SKM-1 treated with dmso at 0.1 percent for 144 hours (cell line): ENCODE measurements around the gene C3orf49.

ENCODE experiments used
- DNase-seq: peaks from one replicate; lab custom pipeline; 2025; ENCODE audit not compliant: unreplicated experiment; lab: John Stamatoyannopoulos, UW

The C3orf49 gene

DNA sequence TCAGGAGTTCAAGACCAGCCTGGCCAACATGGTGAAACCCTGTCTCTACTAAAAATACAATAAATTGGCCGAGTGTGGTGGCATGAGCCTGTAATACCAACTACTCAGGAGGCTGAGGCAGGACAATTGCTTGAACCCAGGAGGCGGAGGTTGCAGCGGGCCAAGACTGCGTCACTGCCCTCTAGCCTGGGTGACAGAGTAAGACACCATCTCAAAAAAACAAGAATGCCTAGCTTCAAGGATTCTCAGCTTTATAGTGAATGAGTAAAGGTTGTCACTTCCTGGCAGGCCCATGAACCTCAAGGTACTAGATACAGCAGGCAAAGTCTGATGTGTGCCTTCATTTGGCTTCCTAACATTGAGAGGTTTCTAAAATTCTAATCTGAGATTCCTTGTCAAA is 30.1 kb downstream of the C3orf49 start:
- DNase-seq = no peak

GRCh38 chr3:63851287-63851686 is 32.2 kb downstream of the C3orf49 start:
- no peak for DNase-seq

- no peak for DNase-seq
Measured at GRCh38 chr3:63853106-63853505, 34.0 kb downstream of the C3orf49 start.

- DNase-seq = no peak
Measured at GRCh38 chr3:63855333-63855940, 36.3 kb downstream of the C3orf49 start.

GRCh38 chr3:63857311-63857710 is 38.2 kb downstream of the C3orf49 start:
- DNase-seq = no peak

GRCh38 chr3:63860776-63861175 is 41.7 kb downstream of the C3orf49 start:
- no peak for DNase-seq

DNA sequence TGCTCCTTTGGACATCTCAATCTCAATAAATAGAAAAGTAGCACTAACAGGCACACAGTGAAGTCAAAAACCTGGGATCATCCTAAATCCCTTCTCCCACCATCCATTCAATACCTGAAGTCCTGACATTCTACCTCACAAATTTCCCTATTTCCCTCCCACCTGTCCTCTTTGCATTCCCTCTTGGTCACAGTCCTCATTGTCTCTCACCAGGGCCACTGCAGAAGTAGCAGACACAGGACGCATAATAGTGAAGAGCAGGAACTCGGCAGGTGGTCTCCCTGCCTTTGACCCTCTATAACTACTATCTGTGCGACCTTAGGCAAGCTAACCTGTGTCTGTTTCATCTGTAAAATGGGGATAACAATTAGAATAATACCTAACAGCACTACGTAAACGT is 42.2 kb downstream of the C3orf49 start:
- no peak for DNase-seq

DNA sequence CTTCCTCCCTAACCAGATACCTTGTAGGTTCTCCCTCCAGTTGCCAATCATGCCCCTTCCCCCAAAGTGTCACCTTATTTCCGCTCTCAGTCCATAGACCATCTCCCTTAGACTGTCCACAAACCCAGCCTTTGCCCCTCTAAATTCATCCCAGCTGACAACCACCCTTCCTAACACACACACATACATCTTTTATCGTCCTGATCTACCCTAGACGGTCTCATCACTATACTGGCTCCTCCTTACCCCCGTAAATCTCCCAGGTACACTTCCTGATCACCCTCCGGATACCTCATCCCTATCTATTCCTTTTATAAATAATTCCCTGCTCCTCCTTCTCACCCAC is 43.7 kb downstream of the C3orf49 start:
- DNase-seq = no peak

DNA sequence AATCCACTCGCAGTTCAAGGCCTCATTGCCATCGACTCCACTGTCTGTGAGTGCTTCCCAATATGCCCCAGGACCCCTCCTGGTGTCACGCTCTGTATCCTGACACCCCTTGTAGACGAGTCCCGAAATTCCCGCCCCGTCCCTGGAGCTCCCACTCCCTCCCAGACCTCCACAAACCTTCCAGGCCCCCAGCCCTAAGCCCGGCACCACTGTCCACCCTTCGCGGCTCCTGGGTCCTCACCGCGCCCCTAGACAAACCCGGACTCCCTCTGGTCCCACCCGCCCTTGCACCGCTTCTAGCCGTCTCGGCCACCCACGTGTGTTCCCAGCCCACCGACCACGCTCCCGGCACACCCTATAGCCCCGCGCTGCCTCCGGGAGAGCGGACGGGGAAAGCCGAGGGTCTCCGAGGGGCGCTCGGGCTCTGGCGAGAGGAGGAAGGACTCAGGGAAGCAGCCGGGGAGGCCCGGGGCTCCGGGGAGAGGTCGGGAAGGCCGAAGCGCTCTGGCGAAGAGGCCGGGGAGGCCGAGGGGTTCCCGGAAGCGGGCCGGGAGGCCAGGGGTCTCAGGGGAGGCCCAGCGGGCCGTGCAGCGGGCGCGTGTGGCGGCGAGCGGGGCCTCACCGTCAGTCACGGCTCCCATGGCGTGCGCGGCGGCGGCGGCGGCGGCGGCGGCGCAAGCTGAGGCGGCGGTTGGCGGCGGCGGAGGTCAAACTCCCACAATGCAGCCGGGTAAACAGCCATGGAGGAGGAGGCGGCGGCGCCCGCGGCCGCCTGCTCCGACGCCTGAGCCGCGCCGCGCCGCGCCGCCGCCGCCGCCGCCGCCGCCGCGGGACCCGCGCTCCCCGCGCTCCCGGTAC is 44.3 kb downstream of the C3orf49 start, which contains the start of the genes ATXN7 and THOC7:
Gene ATXN7 (plus strand): TSS at position 718 of the 858 bp plus-strand sequence. CDS start 48,732 bp downstream, outside the sequence.
Gene THOC7 (minus strand): TSS at position 656 of the 858 bp plus-strand sequence. CDS start 15 bp downstream, at position 641.
- peak; percentile 50 for DNase-seq

GRCh38 chr3:63864008-63864964 is 45.2 kb downstream of the C3orf49 start:
- no peak for DNase-seq

GRCh38 chr3:63864965-63865327 is 45.8 kb downstream of the C3orf49 start:
- no peak for DNase-seq

GRCh38 chr3:63867225-63867624 is 48.1 kb downstream of the C3orf49 start:
- DNase-seq = no peak

- no peak for DNase-seq
Measured at GRCh38 chr3:63869940-63870614, 51.0 kb downstream of the C3orf49 start.

- DNase-seq = no peak
Measured at GRCh38 chr3:63870615-63871005, 51.5 kb downstream of the C3orf49 start.

GRCh38 chr3:63872135-63872924 is 53.2 kb downstream of the C3orf49 start:
- no peak for DNase-seq

DNA sequence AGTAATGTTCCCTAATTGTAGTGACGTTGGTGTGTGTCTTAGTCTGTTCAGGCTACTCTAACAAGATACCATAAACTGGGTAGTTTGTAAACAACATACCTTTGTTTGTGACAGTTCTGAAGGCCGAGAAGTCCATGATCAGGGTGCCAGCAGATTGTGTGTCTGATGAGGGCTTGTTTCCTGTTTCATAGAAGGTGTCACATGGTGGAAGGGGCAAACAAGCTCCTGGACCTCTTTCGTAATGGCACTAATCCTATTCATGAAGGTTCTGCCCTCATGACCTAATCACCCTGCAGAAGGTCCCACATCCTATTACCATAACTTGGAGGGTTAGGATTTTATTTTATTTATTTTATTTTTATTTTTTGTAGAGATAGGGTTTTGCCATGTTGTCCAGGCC is 55.7 kb downstream of the C3orf49 start:
- peak; percentile 61 for DNase-seq

- DNase-seq = no peak
Measured at GRCh38 chr3:63875510-63875909, 56.4 kb downstream of the C3orf49 start.

- DNase-seq = no peak
Measured at GRCh38 chr3:63876260-63876659, 57.2 kb downstream of the C3orf49 start.

GRCh38 chr3:63877737-63878393 is 58.8 kb downstream of the C3orf49 start:
- DNase-seq = no peak
